ENCODE results near the gene GRHPR.

Gene GRHPR

DNA sequence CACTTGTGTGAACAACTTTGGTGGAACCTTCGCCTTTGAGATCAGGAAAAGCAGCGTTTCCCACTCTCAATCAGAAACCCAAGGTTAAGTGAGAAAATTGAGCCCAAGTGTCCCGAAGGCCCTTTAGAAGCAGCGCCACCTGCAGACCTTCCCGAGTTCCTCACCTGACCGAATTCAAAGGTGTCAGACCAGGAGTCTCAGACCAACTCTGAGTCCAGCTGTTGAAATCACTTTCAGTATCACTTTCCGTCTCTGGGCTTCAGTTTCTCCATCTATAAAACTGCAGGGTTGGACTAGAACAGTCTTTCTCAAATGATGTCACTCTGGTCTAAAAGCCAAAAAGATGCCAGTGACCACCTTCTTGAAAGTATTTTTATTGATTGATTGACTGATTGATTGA, 31.7 kb upstream of the GRHPR start:
- ChIA-PET POLR2A (no interaction called here), CTCF (interaction anchor here (1.5 to 2.3 kb wide), 4 partner anchors 8 to 21 kb away, joined by 3 to 10 read pairs (median 4); no protein-coding TSS in a partner anchor)
- Histone ChIP-seq H3K4me1 (ENCODE audit: control insufficient read depth, insufficient read depth, low read length) (no peaks in the 10 kb centered on the region), H3K9me3 (ENCODE audit: control insufficient read depth, insufficient read depth, low read depth, low read length) (no peaks in the 10 kb centered on the region), H3K27ac (ENCODE audit: extremely low read depth, low read depth, low read length) (no peak overlapping the region), H3K4me3 (ENCODE audit: low read depth, low read length) (no peak overlapping the region), H3K36me3 (ENCODE audit: control insufficient read depth in 2 of 2, insufficient read depth in 1 of 2, low read length in 2 of 2) (no peaks in the 10 kb centered on the region)
- TF ChIP-seq ZNF561 (tag by site-specific recombination; IDR thresholded peaks at IDR 0.05; ENCODE audit: borderline replicate concordance) (no peak), ZNF214 (tag by site-specific recombination; IDR thresholded peaks at IDR 0.05; ENCODE audit: borderline replicate concordance) (no peak), ZSCAN30 (tag by site-specific recombination; IDR thresholded peaks at IDR 0.05) (no peak), ZNF792 (tag by site-specific recombination; IDR thresholded peaks at IDR 0.05) (no peak), SALL2 (tag by site-specific recombination; IDR thresholded peaks at IDR 0.05; ENCODE audit: borderline replicate concordance) (no peak), OSR2 (tag by site-specific recombination; IDR thresholded peaks at IDR 0.05) (no peak), ZNF626 (tag by site-specific recombination; IDR thresholded peaks at IDR 0.05) (no peak), ZNF830 (tag by site-specific recombination; IDR thresholded peaks at IDR 0.05; ENCODE audit: low read depth) (no peak), ZNF48 (tag by site-specific recombination; IDR thresholded peaks at IDR 0.05) (no peak), ZNF175 (tag by site-specific recombination; IDR thresholded peaks at IDR 0.05) (no peak), ZNF341 (tag by site-specific recombination; IDR thresholded peaks at IDR 0.05; ENCODE audit: low read depth) (no peak), ZNF600 (tag by site-specific recombination; IDR thresholded peaks at IDR 0.05) (no peak), ZBTB11 (tag by site-specific recombination; conservative IDR thresholded peaks at IDR 0.05; ENCODE audit: low read depth) (no peak), ZNF350 (tag by site-specific recombination; IDR thresholded peaks at IDR 0.05) (no peak), ZNF266 (tag by site-specific recombination; IDR thresholded peaks at IDR 0.05; ENCODE audit: low read depth) (no peak), ZNF114 (tag by site-specific recombination; IDR thresholded peaks at IDR 0.05) (no peak), ZNF677 (tag by site-specific recombination; IDR thresholded peaks at IDR 0.05) (no peak), ZNF623 (tag by site-specific recombination; IDR thresholded peaks at IDR 0.05) (no peak)
- TF ChIP-seq, protein P1, sequence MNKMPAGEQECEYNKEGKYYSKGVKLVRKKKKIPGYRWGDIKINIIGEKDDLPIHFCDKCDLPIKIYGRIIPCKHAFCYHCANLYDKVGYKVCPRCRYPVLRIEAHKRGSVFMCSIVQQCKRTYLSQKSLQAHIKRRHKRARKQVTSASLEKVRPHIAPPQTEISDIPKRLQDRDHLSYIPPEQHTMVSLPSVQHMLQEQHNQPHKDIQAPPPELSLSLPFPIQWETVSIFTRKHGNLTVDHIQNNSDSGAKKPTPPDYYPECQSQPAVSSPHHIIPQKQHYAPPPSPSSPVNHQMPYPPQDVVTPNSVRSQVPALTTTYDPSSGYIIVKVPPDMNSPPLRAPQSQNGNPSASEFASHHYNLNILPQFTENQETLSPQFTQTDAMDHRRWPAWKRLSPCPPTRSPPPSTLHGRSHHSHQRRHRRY (tag by site-specific recombination; IDR thresholded peaks at IDR 0.05): no peak
- TF ChIP-seq, protein P2, sequence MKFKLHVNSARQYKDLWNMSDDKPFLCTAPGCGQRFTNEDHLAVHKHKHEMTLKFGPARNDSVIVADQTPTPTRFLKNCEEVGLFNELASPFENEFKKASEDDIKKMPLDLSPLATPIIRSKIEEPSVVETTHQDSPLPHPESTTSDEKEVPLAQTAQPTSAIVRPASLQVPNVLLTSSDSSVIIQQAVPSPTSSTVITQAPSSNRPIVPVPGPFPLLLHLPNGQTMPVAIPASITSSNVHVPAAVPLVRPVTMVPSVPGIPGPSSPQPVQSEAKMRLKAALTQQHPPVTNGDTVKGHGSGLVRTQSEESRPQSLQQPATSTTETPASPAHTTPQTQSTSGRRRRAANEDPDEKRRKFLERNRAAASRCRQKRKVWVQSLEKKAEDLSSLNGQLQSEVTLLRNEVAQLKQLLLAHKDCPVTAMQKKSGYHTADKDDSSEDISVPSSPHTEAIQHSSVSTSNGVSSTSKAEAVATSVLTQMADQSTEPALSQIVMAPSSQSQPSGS (tag by site-specific recombination; IDR thresholded peaks at IDR 0.05; ENCODE audit: low read depth): no peak

- POLR2A ChIA-PET: no interaction called here
Observed at GRCh38 chr9:37392272-37392671, 30.2 kb upstream of the GRHPR start.

More at GRCh38 chr9:37392272-37392671, 30.2 kb upstream of the GRHPR start:
- CTCF ChIA-PET: interaction anchor here (0.8 to 2.3 kb wide), 4 partner anchors 10 to 526 kb away, joined by 3 to 10 read pairs (median 4); no protein-coding TSS in a partner anchor
- H3K27ac ChIP-seq (ENCODE audit: extremely low read depth, low read depth, low read length): no peak overlapping the region
- no peaks in the 10 kb centered on the region for H3K36me3 ChIP-seq (ENCODE audit: control insufficient read depth in 2 of 2, insufficient read depth in 1 of 2, low read length in 2 of 2)
- no peaks in the 10 kb centered on the region for H3K4me1 ChIP-seq (ENCODE audit: control insufficient read depth, insufficient read depth, low read length)
- no peaks in the 10 kb centered on the region for H3K9me3 ChIP-seq (ENCODE audit: control insufficient read depth, insufficient read depth, low read depth, low read length)
- TF ChIP-seq ZNF837 (tag by site-specific recombination; IDR thresholded peaks at IDR 0.05): no peak
- TF ChIP-seq ZNF658 (tag by site-specific recombination; IDR thresholded peaks at IDR 0.05): no peak
- no peak for TF ChIP-seq ZNF140 (tag by site-specific recombination; IDR thresholded peaks at IDR 0.05)
- TF ChIP-seq ZBTB20 (tag by site-specific recombination; IDR thresholded peaks at IDR 0.05): no peak
- no peak for TF ChIP-seq HOXA7 (CRISPR knock-in tag; IDR thresholded peaks at IDR 0.05; ENCODE audit: borderline replicate concordance)
- no peak for TF ChIP-seq ZNF155 (tag by site-specific recombination; IDR thresholded peaks at IDR 0.05)
- H3K4me3 ChIP-seq (ENCODE audit: low read depth, low read length): no peak overlapping the region
